K562 treated with DMSO at 1 percent for 12 hours (cell line): ENCODE measurements around the gene COL3A1. TPM values are rescaled to one million over a fixed set of nuclear protein-coding genes. Genes with fewer than 3 reads are reported as not detected.

ENCODE experiments used
- total RNA-seq: library from RNA; unstranded; fragments of 300-600 nt; gene quantifications from 2 replicates; pipeline ENCODE4 v1.2.3, GENCODE V29; 2022; ENCODE audit not compliant: insufficient read depth

Gene COL3A1
- 0.30 TPM in 1 of 2 replicates, not detected in the other for total RNA-seq

DNA sequence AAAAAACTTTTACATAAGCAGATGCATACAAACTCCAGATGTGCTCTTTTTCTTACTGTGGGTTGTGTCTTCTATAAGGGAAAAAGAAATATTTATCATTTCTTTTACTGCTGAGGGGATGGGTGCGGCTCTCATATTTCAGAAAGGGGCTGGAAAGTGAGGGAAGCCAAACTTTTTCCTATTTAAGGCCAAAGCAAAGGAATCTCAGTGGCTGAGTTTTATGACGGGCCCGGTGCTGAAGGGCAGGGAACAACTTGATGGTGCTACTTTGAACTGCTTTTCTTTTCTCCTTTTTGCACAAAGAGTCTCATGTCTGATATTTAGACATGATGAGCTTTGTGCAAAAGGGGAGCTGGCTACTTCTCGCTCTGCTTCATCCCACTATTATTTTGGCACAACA, at the start of gene COL3A1:
TSS of gene COL3A1 (plus strand) at position 210 of the 400 bp plus-strand sequence. CDS start at position 327, 117 bp downstream.

Other genes with a start within 250 kb of the COL3A1 start
- gene COL5A2, start 205.4 kb downstream of the COL3A1 start, total RNA-seq = 0.11 and 0.15 TPM in 2 replicates